Measurements from ENCODE around the gene WIZ.

GRCh38 chr19:15498910-15499309, 49.2 kb upstream of the WIZ start:
- TF ChIP-seq POLR2A (IDR thresholded peaks at IDR 0.05) (no peak), CTCF (IDR thresholded peaks at IDR 0.05) (no peak)
